ENCODE measurements around the gene PER2. TPM values are rescaled to one million over a fixed set of nuclear protein-coding genes. Genes with fewer than 3 reads are reported as not detected.
A peak's percentile ranks its signal among the peaks of the same experiment; 100 is the strongest.

PER2 gene
- total and polyA plus RNA-seq, 2 of the 4 experiments (the other 2 are of a cell fraction) = 1.7 to 3.2 TPM

GRCh38 chr2:238250896-238251295, 37.5 kb downstream of the PER2 start:
- Histone ChIP-seq H3K4me3 (ENCODE audit: insufficient read depth, low read depth, low read length) (no peak overlapping the region), H2BK5ac (ENCODE audit: low read depth, low read length, poor library complexity, severe bottlenecking) (no peak overlapping the region), H4K91ac (ENCODE audit: insufficient read depth, low read depth, low read length) (no peak overlapping the region), H2AFZ (replicated peaks; ENCODE audit: low read length, poor library complexity) (no peak overlapping the region), H2AK5ac (ENCODE audit: low read depth, low read length) (no peak overlapping the region), H3K4me2 (ENCODE audit: low read depth, low read length) (no peak overlapping the region), H2BK20ac (ENCODE audit: low read depth, low read length) (no peak overlapping the region), H3K9me3 (ENCODE audit: control insufficient read depth, insufficient read depth, low read length) (no peaks in the 10 kb centered on the region), H2BK15ac (ENCODE audit: low read depth, low read length) (no peak overlapping the region), H3K79me1 (ENCODE audit: low read depth in 1 of 2, low read length in 2 of 2) (no peaks in the 10 kb centered on the region), H3K4ac (ENCODE audit: low read depth, low read length) (no peak overlapping the region), H3K36me3 (ENCODE audit: control insufficient read depth, insufficient read depth, low read length) (peaks cover 19% of the 10 kb centered on the region), H3K27ac (ENCODE audit: insufficient read depth, low read length) (no peak overlapping the region), H3K4me1 (ENCODE audit: control insufficient read depth, insufficient read depth, low read length) (no peaks in the 10 kb centered on the region), H4K5ac (ENCODE audit: low read depth, low read length) (no peak overlapping the region), H3K56ac (ENCODE audit: extremely low read depth, insufficient read depth, low read length) (no peak overlapping the region), H2BK120ac (ENCODE audit: low read depth, low read length) (no peak overlapping the region), H3K18ac (ENCODE audit: low read depth, low read length) (no peak overlapping the region), H3K27me3 (ENCODE audit: control insufficient read depth, insufficient read depth, low read length) (no peaks in the 10 kb centered on the region), H3K9me1 (ENCODE audit: insufficient read depth, low read length) (no peaks in the 10 kb centered on the region), H4K20me1 (ENCODE audit: insufficient read depth, low read length) (no peaks in the 10 kb centered on the region), H3K14ac (replicated peaks; ENCODE audit: low read depth, low read length) (no peak overlapping the region), H2AK9ac (replicated peaks; ENCODE audit: low read depth, low read length, poor library complexity) (peak overlapping the region; percentile 26), H3K9ac (ENCODE audit: low read depth, low read length) (no peak overlapping the region), H3K23ac (ENCODE audit: low read depth, low read length) (no peak overlapping the region), H4K8ac (ENCODE audit: low read depth in 2 of 2, low read length in 2 of 2) (no peak overlapping the region)
- no peak for TF ChIP-seq CEBPB (IDR thresholded peaks at IDR 0.05; ENCODE audit: low read depth, low read length)
- no peak for TF ChIP-seq MAFK (IDR thresholded peaks at IDR 0.05; ENCODE audit: low read depth, low read length)
- no peak for TF ChIP-seq RFX5 (IDR thresholded peaks at IDR 0.05; ENCODE audit: low read depth, low read length)
- TF ChIP-seq USF2 (IDR thresholded peaks at IDR 0.05; ENCODE audit: low read depth, low read length) = no peak
- no peak for TF ChIP-seq NFE2L2 (IDR thresholded peaks at IDR 0.05; ENCODE audit: low read depth, low read length)
- no peak for TF ChIP-seq RCOR1 (IDR thresholded peaks at IDR 0.05; ENCODE audit: insufficient replicate concordance, low read length)
- no peak for TF ChIP-seq ELK1 (IDR thresholded peaks at IDR 0.05; ENCODE audit: borderline replicate concordance, low read depth, low read length)
- TF ChIP-seq FOS (IDR thresholded peaks at IDR 0.05; ENCODE audit: low read depth, low read length) = no peak
- TF ChIP-seq CHD1 (IDR thresholded peaks at IDR 0.05; ENCODE audit: low read depth, low read length) = no peak
- no peak for TF ChIP-seq RAD21 (IDR thresholded peaks at IDR 0.05; ENCODE audit: low read length)
- TF ChIP-seq MXI1 (IDR thresholded peaks at IDR 0.05; ENCODE audit: borderline replicate concordance, low read depth, low read length) = no peak
- no peak for TF ChIP-seq CTCF (conservative IDR thresholded peaks at IDR 0.05; ENCODE audit: low read depth, low read length)
- no peak for TF ChIP-seq SMC3 (IDR thresholded peaks at IDR 0.05; ENCODE audit: low read depth, low read length)
- CTCF ChIA-PET = interaction anchor here (2.8 kb wide), 1 partner anchor 13 kb away, joined by 9 read pairs; no protein-coding TSS in a partner anchor
- 96% methylated on average over 4 of the region's 7 CpGs; no CpG with 5 or more reads in 1 of the 2 experiments for WGBS, 2 experiments (ENCODE audit: extremely low coverage in 2 of 2, insufficient read length in 1 of 2)
- in situ Hi-C loops (cut with MboI; ENCODE audit: low sequenced_read_pairs) = no loop called here
- DNase-seq (no peak), ATAC-seq (ENCODE audit: low read depth) (no peak)
- BruUV-seq (replicated peaks) = no TSS peak
- POLR2A ChIA-PET (ENCODE audit: unreplicated experiment) = no interaction called here
- intact Hi-C loops (cut with micrococcal nuclease) = no loop called here
- dilution Hi-C loops (cut with HindIII; ENCODE audit: low sequenced_read_pairs, unreplicated experiment) = no loop called here

Data from IMR-90 (cell line).